HCT116 (cell line): Measurements from ENCODE around the gene TESPA1. TPM values are rescaled to one million over a fixed set of nuclear protein-coding genes. Genes with fewer than 3 reads are reported as not detected.

Experiments used
- ATAC-seq: fragments of 200-7000 bp; cut with Tn5 transposase; 2 replicates; pipeline ENCODE4 v1.9.1; 2020; ENCODE audit warnings: mild to moderate bottlenecking, moderate library complexity
- BruUV-seq: library from RNA; stranded (reverse); fragments of 400-500 nt; replicated peaks from 2 replicates; lab custom pipeline; 2021; lab: Mats Ljungman, UMichigan
- CTCF ChIA-PET: fragments of 300-600 bp; sonication (Branson Sonifier 250); formaldehyde crosslinking; loops from one replicate; lab custom pipeline; 2021; ENCODE audit warnings: antibody characterized with exemption; lab: Charles Lee
- POLR2A ChIA-PET: fragments of 300-600, 350-600 bp; sonication (Branson Sonifier 250); formaldehyde crosslinking; loops from one replicate; lab custom pipeline; 2021; ENCODE audit warnings: antibody characterized with exemption; lab: Charles Lee
- RAD21 ChIA-PET, 2 experiments: fragments of 300-600 bp; sonication (Branson Sonifier 250); formaldehyde crosslinking; loops; one replicate each; lab custom pipeline; 2023; ENCODE audit warnings: low total read pairs in 2 of 2; ENCODE audit not compliant: uncharacterized antibody in 2 of 2, unreplicated experiment in 2 of 2, low non-redundant PET in 1 of 2; lab: Charles Lee
- DNase-seq: peaks from one replicate; pipeline ENCODE4 v3.0.0-alpha.2; 2010; ENCODE audit warnings: low read depth, low spot score
- H2AFZ ChIP-seq: fragments of 200-600 bp; shearing (Covaris generic), sonication (generic); 2 replicates; pipeline ENCODE4 v1.6.1; 2017; ENCODE audit warnings: low read depth, mixed run types, mixed read lengths, antibody characterized with exemption, low read length; ENCODE audit not compliant: poor library complexity, severe bottlenecking
- H3K27ac ChIP-seq: 2 replicates; pipeline ENCODE4 v1.5.1; 2012; ENCODE audit warnings: low read depth, low read length
- H3K27me3 ChIP-seq: fragments of 200-600 bp; sonication (generic); 2 replicates; pipeline ENCODE4 v1.6.1; 2016; ENCODE audit warnings: mixed run types, low read length, mixed read lengths; ENCODE audit not compliant: insufficient read depth
- H3K36me3 ChIP-seq, 2 experiments: fragments of 200-500 bp in 1 of 2; fragments of 200-600 bp in 1 of 2; sonication (Bioruptor generic) in 1 of 2; sonication (generic) in 1 of 2; 2 replicates each; pipeline versions ENCODE4 v1.5.1 to v1.6.1; 2014 to 2016; ENCODE audit warnings: low read length in 2 of 2, inconsistent platforms in 1 of 2, mixed read lengths in 1 of 2, mixed run types in 1 of 2; ENCODE audit not compliant: insufficient read depth in 2 of 2, control insufficient read depth in 1 of 2
- H3K4me1 ChIP-seq, 2 experiments: fragments of 200-600 bp in 1 of 2; sonication (generic) in 1 of 2; 2 replicates each; pipeline versions ENCODE4 v1.5.1 to v1.6.1; 2012 to 2017; ENCODE audit warnings: low read length in 2 of 2, inconsistent platforms in 1 of 2, mild to moderate bottlenecking in 1 of 2, mixed read lengths in 1 of 2, mixed run types in 1 of 2, moderate library complexity in 1 of 2; ENCODE audit not compliant: insufficient read depth in 2 of 2, control insufficient read depth in 1 of 2
- H3K4me2 ChIP-seq: fragments of 200-600 bp; sonication (generic); 2 replicates; pipeline ENCODE4 v1.6.1; 2017; ENCODE audit warnings: mixed run types, low read length, mixed read lengths
- H3K4me3 ChIP-seq, 2 experiments: fragments of 200-600 bp in 1 of 2; sonication (generic) in 1 of 2; replicated peaks in 1 of 2; 2 replicates each; pipeline ENCODE4 v1.5.1; 2011 to 2016; ENCODE audit warnings: low read length in 2 of 2, control low read depth in 1 of 2, low read depth in 1 of 2, mild to moderate bottlenecking in 1 of 2, mixed read lengths in 1 of 2, mixed run types in 1 of 2
- H3K79me2 ChIP-seq: fragments of 200-600 bp; sonication (generic); 2 replicates; pipeline ENCODE4 v1.6.1; 2017; ENCODE audit warnings: mild to moderate bottlenecking, mixed run types, low read length, moderate library complexity, mixed read lengths; ENCODE audit not compliant: insufficient read depth
- H3K9ac ChIP-seq: fragments of 200-600 bp; sonication (generic); 2 replicates; pipeline ENCODE4 v1.6.1; 2016; ENCODE audit warnings: low read length, mixed read lengths
- H3K9me2 ChIP-seq: fragments of 200-600 bp; sonication (generic), shearing (Covaris generic); 2 replicates; pipeline ENCODE4 v1.6.1; 2017; ENCODE audit warnings: mixed run types, mild to moderate bottlenecking, moderate library complexity; ENCODE audit not compliant: insufficient read depth
- H3K9me3 ChIP-seq, 2 experiments: fragments of 200-500 bp in 1 of 2; fragments of 200-600 bp in 1 of 2; sonication (Bioruptor generic) in 1 of 2; sonication (generic) in 1 of 2; 2 replicates each; pipeline ENCODE4 v1.6.1; 2014 to 2017; ENCODE audit warnings: low read length in 2 of 2, mixed read lengths in 2 of 2, inconsistent platforms in 1 of 2, low read depth in 1 of 2, mild to moderate bottlenecking in 1 of 2, mixed run types in 1 of 2, moderate library complexity in 1 of 2; ENCODE audit not compliant: control insufficient read depth in 1 of 2, insufficient read depth in 1 of 2
- H4K20me1 ChIP-seq: fragments of 200-600 bp; sonication (generic), shearing (Covaris generic); 2 replicates; pipeline ENCODE4 v1.6.1; 2017; ENCODE audit warnings: mixed run types, mild to moderate bottlenecking, moderate library complexity; ENCODE audit not compliant: insufficient read depth
- ATF3 ChIP-seq: IDR thresholded peaks from 2 replicates; pipeline ENCODE4 v1.6.1; 2012
- CTCF ChIP-seq, 3 experiments: fragments of 200-600 bp in 1 of 3; sonication (generic) in 1 of 3; IDR thresholded peaks in 2 of 3; conservative IDR thresholded peaks in 1 of 3; 2 replicates each; pipeline ENCODE4 v1.5.1; 2012 to 2017; ENCODE audit warnings: low read depth in 2 of 3, low read length in 2 of 3, antibody characterized with exemption in 1 of 3, borderline replicate concordance in 1 of 3, control low read depth in 1 of 3, mild to moderate bottlenecking in 1 of 3, mixed read lengths in 1 of 3, mixed run types in 1 of 3, moderate library complexity in 1 of 3; ENCODE audit not compliant: insufficient read depth in 1 of 3
- EGR1 ChIP-seq: IDR thresholded peaks from 2 replicates; pipeline ENCODE4 v1.6.1; 2012; ENCODE audit warnings: low read depth
- FOSL1 ChIP-seq: IDR thresholded peaks from 2 replicates; pipeline ENCODE4 v1.6.1; 2012; ENCODE audit warnings: low read depth
- JUND ChIP-seq: IDR thresholded peaks from 2 replicates; pipeline ENCODE4 v1.6.1; 2012
- MAX ChIP-seq: IDR thresholded peaks from 2 replicates; pipeline ENCODE4 v1.6.1; 2012
- POLR2A ChIP-seq: IDR thresholded peaks from 2 replicates; pipeline ENCODE4 v1.7.0; 2011; ENCODE audit warnings: borderline replicate concordance; ENCODE audit not compliant: insufficient read depth, insufficient read length; ENCODE audit errors: extremely low read depth
- POLR2AphosphoS5 ChIP-seq: IDR thresholded peaks from 2 replicates; pipeline ENCODE4 v1.6.1; 2011; ENCODE audit warnings: mild to moderate bottlenecking, low read depth, low read length, moderate library complexity
- REST ChIP-seq: IDR thresholded peaks from 2 replicates; pipeline ENCODE4 v1.6.1; 2012; ENCODE audit warnings: low read depth
- SP1 ChIP-seq: IDR thresholded peaks from 2 replicates; pipeline ENCODE4 v1.6.1; 2012; ENCODE audit warnings: low read depth
- ZFX ChIP-seq: fragments of 450-650 bp; IDR thresholded peaks from 2 replicates; pipeline ENCODE4 v1.6.1; 2017
- intact Hi-C: fragments of 100-400 bp; cut with micrococcal nuclease; formaldehyde crosslinking; loops from 2 replicates; pipeline ENCODE4 v1.10.0; 2022
- total RNA-seq: library from RNA; stranded (reverse); gene quantifications from one replicate; pipeline ENCODE4 v1.2.1, GENCODE V29; 2021; ENCODE audit not compliant: unreplicated experiment

The TESPA1 gene
- total RNA-seq, 1 experiment from 2014 or later = 0.27 TPM

- TF ChIP-seq REST (no peak), FOSL1 (no peak)
Observed at GRCh38 chr12:54926246-54926645, 58.3 kb downstream of the TESPA1 start (continued).

- RAD21 ChIA-PET = no interaction called here
- TF ChIP-seq MAX (no peak), ZFX (no peak), CTCF (IDR thresholded peaks at IDR 0.05 in 2 of 3, conservative IDR thresholded peaks at IDR 0.05 in 1 of 3; ENCODE audit: borderline replicate concordance in 1 of 3, insufficient read depth in 1 of 3, low read depth in 2 of 3, low read length in 2 of 3) (no peak), JUND (no peak), POLR2AphosphoS5 (no peak), EGR1 (no peak), SP1 (no peak), POLR2A (no peak), ATF3 (no peak)
- intact Hi-C loops = no loop called here
Observed at GRCh38 chr12:54924972-54925707, 59.4 kb downstream of the TESPA1 start.

More at GRCh38 chr12:54924972-54925707, 59.4 kb downstream of the TESPA1 start:
- Histone ChIP-seq H3K4me3 (no peak overlapping the region), H3K9me2 (no peaks in the 10 kb centered on the region), H3K9me3 (0 out of 4 replicates have a peak, but pooled peaks cover 0 to 7% of the 10 kb centered on the region in 2 experiments), H3K4me1 (no peaks in the 10 kb centered on the region), H3K36me3 (no peaks in the 10 kb centered on the region), H3K79me2 (no peaks in the 10 kb centered on the region), H2AFZ (no peak overlapping the region), H3K27me3 (no peaks in the 10 kb centered on the region), H4K20me1 (no peaks in the 10 kb centered on the region), H3K27ac (no peak overlapping the region), H3K4me2 (no peak overlapping the region), H3K9ac (no peak overlapping the region)
- BruUV-seq = no TSS peak
- CTCF ChIA-PET = no interaction called here
- ATAC-seq = no peak
- no peak for DNase-seq
- POLR2A ChIA-PET = no interaction called here
